Ovary (tissue), 9 donors: ENCODE data around the gene EPM2A. TPM values are rescaled to one million over a fixed set of nuclear protein-coding genes. Genes with fewer than 3 reads are reported as not detected.

Experiments used
- DNase-seq, 5 donors: peaks; one replicate each; pipeline ENCODE4 v3.0.0-alpha.2; 2019 to 2020
- H3K27ac ChIP-seq, 2 donors: fragments of 200-600 bp; one replicate each; pipeline versions ENCODE4 v1.5.1 to v1.8.0; 2019 to 2022
- H3K27me3 ChIP-seq: fragments of 200-600 bp; one replicate; pipeline ENCODE4 v1.8.0; 2022
- H3K36me3 ChIP-seq: fragments of 200-600 bp; sonication (generic); one replicate; pipeline ENCODE4 v1.5.1; 2019
- H3K4me1 ChIP-seq: one replicate; pipeline ENCODE4 v1.8.1; 2013; ENCODE audit warnings: mild to moderate bottlenecking, moderate library complexity; ENCODE audit not compliant: insufficient read depth
- H3K4me3 ChIP-seq: fragments of 200-600 bp; sonication (generic); one replicate; pipeline ENCODE4 v1.5.1; 2017
- H3K9me3 ChIP-seq, 2 donors: fragments of 200-600 bp in 1 of 2; sonication (generic) in 1 of 2; one replicate each; pipeline versions ENCODE4 v1.5.1 to v1.8.1; 2013 to 2019; ENCODE audit warnings: mild to moderate bottlenecking in 1 of 2, moderate library complexity in 1 of 2
- EP300 ChIP-seq: sonication (generic); formaldehyde crosslinking; IDR thresholded peaks from one replicate; pipeline ENCODE4 v1.6.1; 2017; ENCODE audit warnings: antibody characterized with exemption
- POLR2A ChIP-seq: fragments of 450-650 bp; IDR thresholded peaks from one replicate; pipeline ENCODE4 v1.6.1; 2017; ENCODE audit warnings: antibody characterized with exemption, mild to moderate bottlenecking, moderate library complexity
- WGBS, 3 donors: extraction: QIAGEN DNeasy Blood & Tissue Kit in 1 of 3; methylation state at CpG; one replicate each; pipeline versions ENCODE4 v1.1.5 to v1.1.7; 2013 to 2017; 5-methylcytosine and 5-hydroxymethylcytosine counted together
- intact Hi-C, 4 donors: fragments of 100-400 bp; cut with DNase I; formaldehyde crosslinking; loops; one replicate each; pipeline versions ENCODE4 v1.11.0 to v1.15.1; 2022 to 2023
- polyA plus RNA-seq, 2 donors: library from polyadenylated mRNA; stranded (reverse); fragments of 200-250 nt in 1 of 2; fragments of 350-450 nt in 1 of 2; fragmentation: Illumina TruSeq in 1 of 2; extraction: RNeasy Lipid Tissue Mini Kit (QIAGEN cat#74804) in 1 of 2; gene quantifications; one replicate each; pipeline ENCODE4 v1.2.3, GENCODE V29; 2013 to 2014
- total RNA-seq, 7 donors: library from RNA; depleted of rRNA in 2 of 7; stranded (reverse); fragments of >200 nt in 2 of 7; fragmentation: NEBNext Ultra II Directional in 3 of 7; extraction: Animal tissue kit (Norgen Biotek cat#: 25700) in 3 of 7; gene quantifications; one replicate each; pipeline versions ENCODE4 v1.1.0 to v1.2.4, GENCODE V29; 2016 to 2023
- TF ChIP-seq, protein P1 (sequence below), 3 donors: fragments of 450-650 bp in 2 of 3; fragments of 200-600 bp in 1 of 3; IDR thresholded peaks; one replicate each; pipeline versions ENCODE4 v1.5.1 to v1.8.0; 2016 to 2022; ENCODE audit warnings: antibody characterized with exemption in 3 of 3, mild to moderate bottlenecking in 1 of 3
- donor health status: DM: no; HTN: no; CAD: no; lungs with moderate emphysema.
- donor health status: DM: no; HTN: no; CAD: no.
- donor health status: Bipolar disorder and iron deficiency.
- donor health status: DM: yes; HTN: yes; CAD: no.
- donor health status: DM: no; HTN: no; CAD: no.
- donor health status: DM: yes; HTN: yes; CAD: no.

Gene EPM2A
- total and polyA plus RNA-seq, 9 donors: 6.0 to 23.9 (median 17.5) TPM

DNA sequence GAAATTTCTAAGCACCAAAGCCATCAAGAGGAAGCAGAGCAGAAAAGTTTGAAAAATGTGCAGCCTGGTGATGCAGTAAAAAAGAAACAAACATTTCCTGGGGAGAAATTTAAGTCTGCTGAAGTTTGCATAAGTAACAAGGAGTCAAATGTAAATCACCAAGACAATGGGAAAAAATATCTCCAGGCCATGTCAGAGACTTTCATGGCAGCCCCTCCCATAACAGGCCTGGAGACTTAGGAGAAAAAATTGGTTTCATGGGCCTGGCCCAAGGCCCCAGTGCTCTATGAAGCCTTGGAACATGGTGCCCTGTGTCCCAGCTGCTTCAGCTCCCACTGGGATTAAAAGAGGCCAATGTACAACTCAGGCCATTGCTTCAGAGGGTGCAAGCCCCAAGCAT, 30.1 kb upstream of the EPM2A start:
- DNase-seq: no peak

GRCh38 chr6:145763742-145764141, 28.4 kb upstream of the EPM2A start:
- Histone ChIP-seq H3K4me1 (no peaks in the 10 kb centered on the region), H3K27me3 (no peaks in the 10 kb centered on the region), H3K27ac (no peak overlapping the region), H3K36me3 (no peaks in the 10 kb centered on the region), H3K9me3 (no peaks in the 10 kb centered on the region), H3K4me3 (no peak overlapping the region)
- DNase-seq: no peak
- intact Hi-C loops: no loop called here
- TF ChIP-seq POLR2A (no peak), EP300 (no peak)
- TF ChIP-seq, protein P1, sequence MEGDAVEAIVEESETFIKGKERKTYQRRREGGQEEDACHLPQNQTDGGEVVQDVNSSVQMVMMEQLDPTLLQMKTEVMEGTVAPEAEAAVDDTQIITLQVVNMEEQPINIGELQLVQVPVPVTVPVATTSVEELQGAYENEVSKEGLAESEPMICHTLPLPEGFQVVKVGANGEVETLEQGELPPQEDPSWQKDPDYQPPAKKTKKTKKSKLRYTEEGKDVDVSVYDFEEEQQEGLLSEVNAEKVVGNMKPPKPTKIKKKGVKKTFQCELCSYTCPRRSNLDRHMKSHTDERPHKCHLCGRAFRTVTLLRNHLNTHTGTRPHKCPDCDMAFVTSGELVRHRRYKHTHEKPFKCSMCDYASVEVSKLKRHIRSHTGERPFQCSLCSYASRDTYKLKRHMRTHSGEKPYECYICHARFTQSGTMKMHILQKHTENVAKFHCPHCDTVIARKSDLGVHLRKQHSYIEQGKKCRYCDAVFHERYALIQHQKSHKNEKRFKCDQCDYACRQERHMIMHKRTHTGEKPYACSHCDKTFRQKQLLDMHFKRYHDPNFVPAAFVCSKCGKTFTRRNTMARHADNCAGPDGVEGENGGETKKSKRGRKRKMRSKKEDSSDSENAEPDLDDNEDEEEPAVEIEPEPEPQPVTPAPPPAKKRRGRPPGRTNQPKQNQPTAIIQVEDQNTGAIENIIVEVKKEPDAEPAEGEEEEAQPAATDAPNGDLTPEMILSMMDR (IDR thresholded peaks at IDR 0.05): no peak

More for the DNA sequence above, 30.1 kb upstream of the EPM2A start:
- Histone ChIP-seq H3K27ac (no peak overlapping the region), H3K4me1 (no peaks in the 10 kb centered on the region), H3K36me3 (no peaks in the 10 kb centered on the region), H3K4me3 (no peak overlapping the region), H3K27me3 (no peaks in the 10 kb centered on the region), H3K9me3 (no peaks in the 10 kb centered on the region)
- intact Hi-C loops: no loop called here
- no peak for TF ChIP-seq POLR2A
- TF ChIP-seq EP300: no peak
- TF ChIP-seq, protein P1 (IDR thresholded peaks at IDR 0.05): no peak

DNA sequence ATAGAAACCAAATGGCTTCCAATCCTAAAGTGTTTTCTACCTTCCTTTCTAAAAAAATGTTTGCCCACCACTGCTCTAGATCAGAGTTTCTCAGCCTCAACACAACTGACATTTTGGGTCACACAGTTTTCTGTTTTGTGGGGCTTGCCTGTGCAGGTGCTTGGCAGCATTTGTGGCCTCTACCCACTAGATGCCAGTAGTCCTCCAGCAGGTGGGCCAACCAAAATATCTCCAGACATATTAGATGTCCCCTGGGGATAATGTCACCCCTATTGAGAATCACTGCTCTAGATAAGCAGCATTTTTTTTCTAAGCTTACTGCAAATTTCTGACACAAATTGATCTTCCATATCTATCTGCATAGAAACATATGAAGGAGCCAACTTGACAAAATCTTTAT, 26.3 kb upstream of the EPM2A start:
- Histone ChIP-seq H3K4me1 (no peaks in the 10 kb centered on the region), H3K9me3 (no peaks in the 10 kb centered on the region), H3K36me3 (no peaks in the 10 kb centered on the region), H3K27ac (no peak overlapping the region), H3K4me3 (no peak overlapping the region), H3K27me3 (no peaks in the 10 kb centered on the region)
- no peak for DNase-seq
- intact Hi-C loops: no loop called here
- TF ChIP-seq, protein P1 (IDR thresholded peaks at IDR 0.05): no peak
- TF ChIP-seq POLR2A (no peak), EP300 (no peak)

GRCh38 chr6:145758113-145758512, 22.8 kb upstream of the EPM2A start:
- no peak for DNase-seq
- H3K36me3 ChIP-seq: no peaks in the 10 kb centered on the region
- TF ChIP-seq POLR2A: no peak
- TF ChIP-seq, protein P1 (IDR thresholded peaks at IDR 0.05): no peak
- TF ChIP-seq EP300: no peak
- intact Hi-C loops: no loop called here
- WGBS, 3 donors: 85 to 93% (median 91%) methylated on average over 4 of the region's 4 CpGs
- H3K9me3 ChIP-seq: no peaks in the 10 kb centered on the region
- H3K27me3 ChIP-seq: no peaks in the 10 kb centered on the region
- H3K4me1 ChIP-seq: no peaks in the 10 kb centered on the region
- H3K27ac ChIP-seq: no peak overlapping the region
- no peak overlapping the region for H3K4me3 ChIP-seq

DNA sequence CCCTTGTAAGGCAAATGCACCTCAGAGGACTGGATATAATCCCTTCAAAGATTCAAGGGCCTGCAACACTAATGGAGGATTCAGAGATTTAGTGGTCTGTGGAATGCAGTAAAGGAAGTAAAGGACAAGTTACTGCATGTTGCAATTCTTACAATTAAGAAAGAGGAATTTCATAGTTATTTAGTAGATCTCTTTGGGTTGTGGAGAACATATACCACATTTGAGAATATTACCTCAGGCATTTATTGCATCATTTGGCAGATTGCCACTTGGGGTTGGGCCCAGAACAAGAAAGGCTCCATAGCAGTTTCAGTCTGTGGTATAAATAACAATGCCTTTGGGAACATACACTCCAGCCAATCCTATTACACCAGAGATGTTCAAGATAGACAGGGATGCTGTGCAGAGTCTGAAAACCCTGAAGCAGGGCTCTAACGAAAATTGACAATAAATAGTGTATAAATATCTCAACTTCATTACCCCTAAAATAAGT, 20.9 kb upstream of the EPM2A start:
- 48 to 57% (median 56%) methylated on average over 1 of the region's 1 CpG for WGBS, 3 donors

More for the DNA sequence above, 20.9 kb upstream of the EPM2A start:
- Histone ChIP-seq H3K4me3 (no peak overlapping the region), H3K27ac (no peak overlapping the region), H3K4me1 (no peaks in the 10 kb centered on the region), H3K27me3 (no peaks in the 10 kb centered on the region), H3K36me3 (no peaks in the 10 kb centered on the region), H3K9me3 (no peaks in the 10 kb centered on the region)
- DNase-seq: peak in 2 of 5 donors; percentile 22 to 29
- no peak for TF ChIP-seq EP300
- TF ChIP-seq POLR2A: no peak
- TF ChIP-seq, protein P1 (IDR thresholded peaks at IDR 0.05): no peak
- intact Hi-C loops: no loop called here
